ENCODE measurements around the gene NCAPG2.

The NCAPG2 gene

DNA sequence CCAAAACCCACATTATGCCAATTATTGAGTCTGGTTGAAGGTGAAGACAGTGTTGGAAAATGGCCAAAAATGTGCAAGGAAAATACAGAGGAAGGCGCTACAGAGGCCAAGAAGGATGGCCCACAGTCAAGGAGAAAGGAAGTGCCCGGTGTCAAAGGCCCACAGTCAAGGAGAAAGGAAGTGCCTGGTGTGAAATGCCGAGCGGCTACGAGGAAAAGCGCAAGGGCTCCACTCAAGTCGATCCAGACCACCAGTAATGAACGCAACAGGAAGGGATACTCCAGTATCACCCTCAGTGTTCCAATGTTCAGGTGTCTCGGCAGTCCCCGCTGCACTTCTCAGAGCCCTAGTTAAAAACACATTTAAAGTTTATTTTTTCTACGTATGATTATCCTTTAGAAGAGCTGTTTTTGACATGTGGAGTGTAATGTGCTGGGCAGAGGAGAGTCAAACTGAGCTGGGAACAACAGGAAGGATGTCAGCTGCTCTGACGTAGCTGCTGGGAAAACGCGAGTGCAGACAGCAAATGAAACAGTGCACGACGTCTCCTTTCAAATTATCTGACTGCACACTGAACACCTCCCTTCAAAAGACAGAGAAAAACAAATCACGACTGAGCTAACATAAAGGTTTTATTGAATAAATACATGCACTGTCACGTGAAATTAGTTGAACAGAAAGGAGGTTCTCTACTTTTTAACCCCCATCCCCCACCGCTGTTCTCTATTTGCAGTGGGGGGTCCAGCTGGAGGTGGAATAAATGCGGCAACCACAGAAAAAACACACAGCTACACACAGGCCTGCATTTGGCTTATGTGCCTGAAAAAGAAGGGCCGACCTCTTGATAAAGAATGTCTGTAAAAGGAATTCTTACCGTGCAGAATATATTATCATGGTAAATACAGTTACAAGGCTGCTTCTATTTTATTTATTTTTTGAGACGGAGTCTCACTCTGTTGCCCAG, 26.1 kb upstream of the NCAPG2 start:
- H3K27me3 Mint-ChIP-seq = no peaks in the 10 kb centered on the region
- peaks cover 1 to 3% of the 10 kb centered on the region in 2 donors for H3K4me1 Mint-ChIP-seq (ENCODE audit: low read depth in 2 of 2)
- H3K36me3 Mint-ChIP-seq (ENCODE audit: insufficient read depth) = peaks cover 35% of the 10 kb centered on the region
- H3K4me3 Mint-ChIP-seq = no peak overlapping the region
- DNase-seq (no peak), ATAC-seq (replicated peaks) (no peak)
- H3K27ac Mint-ChIP-seq = no peak overlapping the region
- no peaks in the 10 kb centered on the region for H3K9me3 Mint-ChIP-seq

DNA sequence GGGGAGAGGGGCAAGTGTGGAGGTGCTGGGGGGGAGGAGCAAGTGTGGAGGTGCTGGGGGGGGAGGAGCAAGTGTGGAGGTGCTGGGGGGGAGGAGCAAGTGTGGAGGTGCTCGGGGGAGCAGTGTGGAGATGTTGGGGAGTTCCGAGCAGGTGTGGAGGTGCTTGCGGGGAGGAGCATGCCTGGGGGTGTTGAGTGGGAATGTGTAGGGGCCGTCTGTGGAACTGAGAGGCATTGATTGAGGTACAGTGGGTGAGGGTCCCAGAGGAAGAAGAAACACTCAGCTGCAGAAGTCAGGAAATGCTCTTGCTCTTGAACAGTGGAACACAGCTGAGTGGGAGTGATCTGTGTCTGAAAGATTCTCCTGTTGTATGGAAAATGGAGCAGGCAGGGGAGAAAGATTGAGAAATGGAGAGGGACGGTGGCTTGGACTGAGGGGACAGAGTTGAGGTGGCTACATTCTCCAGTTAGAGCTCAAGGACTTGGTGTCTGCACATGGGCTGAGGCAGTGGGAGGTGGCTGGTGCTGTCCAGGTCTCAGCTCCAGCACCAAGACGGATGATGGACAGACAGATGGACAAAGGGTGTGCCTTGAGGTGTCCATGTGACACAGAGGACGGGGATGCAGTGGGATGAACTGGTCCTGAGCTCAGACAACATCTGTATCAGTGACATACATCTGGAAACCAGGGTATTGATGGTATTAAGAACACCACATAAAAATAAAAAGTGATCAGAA, 25.2 kb upstream of the NCAPG2 start:
- H3K27ac Mint-ChIP-seq = peak overlapping the region in 1 of 2 donors; percentile 25
- H3K4me3 Mint-ChIP-seq = no peak overlapping the region
- peaks cover 28% of the 10 kb centered on the region for H3K36me3 Mint-ChIP-seq (ENCODE audit: insufficient read depth)

GRCh38 chr7:158728911-158729645, 24.5 kb upstream of the NCAPG2 start:
- ATAC-seq (replicated peaks) (no peak), DNase-seq (no peak)
- no peak overlapping the region for H3K4me3 Mint-ChIP-seq
- no peak overlapping the region for H3K27ac Mint-ChIP-seq
- peaks cover 0 to 2% of the 10 kb centered on the region in 2 donors for H3K9me3 Mint-ChIP-seq
- peaks cover 20% of the 10 kb centered on the region for H3K36me3 Mint-ChIP-seq (ENCODE audit: insufficient read depth)
- no peaks in the 10 kb centered on the region for H3K27me3 Mint-ChIP-seq
- peaks cover 3 to 4% of the 10 kb centered on the region in 2 donors for H3K4me1 Mint-ChIP-seq (ENCODE audit: low read depth in 2 of 2)

More for the DNA sequence above, 25.2 kb upstream of the NCAPG2 start:
- DNase-seq (no peak), ATAC-seq (replicated peaks) (no peak)
- Mint-ChIP-seq H3K4me1 (ENCODE audit: low read depth in 2 of 2) (peaks cover 3 to 4% of the 10 kb centered on the region in 2 donors), H3K9me3 (no peaks in the 10 kb centered on the region), H3K27me3 (no peaks in the 10 kb centered on the region)

- peaks cover 0 to 2% of the 10 kb centered on the region in 2 donors for H3K9me3 Mint-ChIP-seq
- no peaks in the 10 kb centered on the region for H3K27me3 Mint-ChIP-seq
- peaks cover 14% of the 10 kb centered on the region for H3K36me3 Mint-ChIP-seq (ENCODE audit: insufficient read depth)
- no peak overlapping the region for H3K27ac Mint-ChIP-seq
- no peak overlapping the region for H3K4me3 Mint-ChIP-seq
- H3K4me1 Mint-ChIP-seq (ENCODE audit: low read depth in 2 of 2) = peaks cover 3 to 4% of the 10 kb centered on the region in 2 donors
- no peak for DNase-seq
- no peak for ATAC-seq (replicated peaks)
Measured at GRCh38 chr7:158727690-158728089, 23.1 kb upstream of the NCAPG2 start.

- Mint-ChIP-seq H3K4me1 (ENCODE audit: low read depth in 2 of 2) (peaks cover 3 to 4% of the 10 kb centered on the region in 2 donors), H3K27me3 (no peaks in the 10 kb centered on the region), H3K36me3 (ENCODE audit: insufficient read depth) (peaks cover 6% of the 10 kb centered on the region), H3K9me3 (peaks cover 0 to 2% of the 10 kb centered on the region in 2 donors), H3K4me3 (no peak overlapping the region), H3K27ac (no peak overlapping the region)
- no peak for DNase-seq
- no peak for ATAC-seq (replicated peaks)
Measured at GRCh38 chr7:158726277-158726807, 21.7 kb upstream of the NCAPG2 start.

- no peak overlapping the region for H3K4me3 Mint-ChIP-seq
- H3K4me1 Mint-ChIP-seq (ENCODE audit: low read depth in 2 of 2) = peaks cover 3 to 4% of the 10 kb centered on the region in 2 donors
- DNase-seq (no peak), ATAC-seq (replicated peaks) (no peak)
- H3K36me3 Mint-ChIP-seq (ENCODE audit: insufficient read depth) = peaks cover 4% of the 10 kb centered on the region
- H3K9me3 Mint-ChIP-seq = peaks cover 0 to 2% of the 10 kb centered on the region in 2 donors
- H3K27ac Mint-ChIP-seq = no peak overlapping the region
- no peaks in the 10 kb centered on the region for H3K27me3 Mint-ChIP-seq
Measured at GRCh38 chr7:158725506-158725800, 20.8 kb upstream of the NCAPG2 start.

GRCh38 chr7:158724658-158725505, 20.3 kb upstream of the NCAPG2 start:
- Mint-ChIP-seq H3K9me3 (peaks cover 0 to 2% of the 10 kb centered on the region in 2 donors), H3K4me3 (no peak overlapping the region), H3K4me1 (ENCODE audit: low read depth in 2 of 2) (peaks cover 1 to 4% of the 10 kb centered on the region in 2 donors), H3K27ac (no peak overlapping the region), H3K27me3 (no peaks in the 10 kb centered on the region), H3K36me3 (ENCODE audit: insufficient read depth) (no peaks in the 10 kb centered on the region)
- ATAC-seq (replicated peaks) (no peak), DNase-seq (no peak)

GRCh38 chr7:158723714-158724385, 19.2 kb upstream of the NCAPG2 start:
- Mint-ChIP-seq H3K36me3 (ENCODE audit: insufficient read depth) (no peaks in the 10 kb centered on the region), H3K4me3 (no peak overlapping the region), H3K27me3 (peaks cover under 1 to 3% of the 10 kb centered on the region in 2 donors), H3K9me3 (peaks cover 0 to 2% of the 10 kb centered on the region in 2 donors), H3K4me1 (ENCODE audit: low read depth in 2 of 2) (peaks cover 1 to 4% of the 10 kb centered on the region in 2 donors), H3K27ac (no peak overlapping the region)
- ATAC-seq (replicated peaks) = no peak
- no peak for DNase-seq

DNA sequence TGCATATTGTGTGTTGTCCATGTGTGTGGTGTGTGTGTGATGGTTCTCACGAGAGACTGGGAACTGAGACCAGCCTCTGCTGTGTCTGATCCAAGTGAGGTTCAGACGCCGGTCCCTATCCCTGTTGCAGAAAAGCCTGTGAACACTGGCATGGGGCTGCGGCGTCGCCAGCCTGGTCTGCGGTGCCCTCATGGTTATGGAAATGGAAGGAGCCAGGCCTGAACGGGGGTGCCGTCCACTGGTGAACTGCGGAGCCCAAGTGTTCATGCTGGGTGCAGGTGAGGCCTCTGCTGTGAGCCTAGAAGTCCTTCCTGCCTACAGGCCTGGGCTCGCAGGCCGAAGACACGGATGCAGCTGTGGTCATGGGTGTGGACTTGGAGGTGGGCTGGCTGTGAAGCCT, 18.7 kb upstream of the NCAPG2 start:
- no peak for ATAC-seq (replicated peaks)
- no peak overlapping the region for H3K27ac Mint-ChIP-seq
- H3K27me3 Mint-ChIP-seq = peaks cover 7 to 8% of the 10 kb centered on the region in 2 donors

DNA sequence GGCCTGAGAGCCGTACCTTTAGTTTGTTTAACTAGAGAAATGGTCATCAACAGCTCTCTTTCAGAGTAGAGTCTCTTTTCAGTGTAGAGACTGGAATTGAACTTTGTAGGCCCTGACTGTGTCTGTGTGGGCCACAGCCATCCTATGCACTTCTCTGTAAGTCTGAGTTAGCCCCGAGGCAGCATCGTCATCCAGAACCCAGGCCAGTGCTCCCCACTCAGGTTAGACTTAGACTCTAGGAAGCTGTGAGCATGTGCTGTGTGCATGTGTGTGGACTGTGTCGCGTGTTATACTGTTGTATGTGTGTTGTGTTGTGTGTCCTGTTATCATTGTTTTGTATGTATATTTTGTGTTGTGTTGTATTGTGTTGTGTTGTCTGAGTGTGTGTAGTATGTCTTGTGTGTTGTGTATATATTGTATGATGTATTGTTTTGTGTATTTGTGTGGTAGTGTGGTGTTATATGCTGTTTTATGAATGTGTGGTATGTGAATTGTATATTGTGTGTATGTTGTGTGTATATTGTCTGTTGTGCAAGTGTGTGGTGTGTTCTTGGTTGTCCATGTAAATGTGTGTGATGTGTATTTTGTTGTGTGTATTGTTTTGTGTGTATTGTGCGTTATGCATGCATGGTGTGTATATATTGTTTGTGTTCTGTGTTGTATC, 18.1 kb upstream of the NCAPG2 start:
- Mint-ChIP-seq H3K4me3 (no peak overlapping the region), H3K36me3 (ENCODE audit: insufficient read depth) (no peaks in the 10 kb centered on the region), H3K27me3 (peaks cover 11 to 14% of the 10 kb centered on the region in 2 donors), H3K4me1 (ENCODE audit: low read depth in 2 of 2) (peaks cover 0 to 4% of the 10 kb centered on the region in 2 donors), H3K27ac (no peak overlapping the region), H3K9me3 (peaks cover 0 to 2% of the 10 kb centered on the region in 2 donors)
- DNase-seq (no peak), ATAC-seq (replicated peaks) (no peak)

More for the DNA sequence above, 18.7 kb upstream of the NCAPG2 start:
- no peaks in the 10 kb centered on the region for H3K36me3 Mint-ChIP-seq (ENCODE audit: insufficient read depth)
- no peak overlapping the region for H3K4me3 Mint-ChIP-seq
- no peak for DNase-seq
- peaks cover 0 to 2% of the 10 kb centered on the region in 2 donors for H3K9me3 Mint-ChIP-seq
- peaks cover 0 to 4% of the 10 kb centered on the region in 2 donors for H3K4me1 Mint-ChIP-seq (ENCODE audit: low read depth in 2 of 2)

- peaks cover 19 to 24% of the 10 kb centered on the region in 2 donors for H3K27me3 Mint-ChIP-seq
- H3K27ac Mint-ChIP-seq = no peak overlapping the region
- no peak for ATAC-seq (replicated peaks)
- no peaks in the 10 kb centered on the region for H3K4me1 Mint-ChIP-seq (ENCODE audit: low read depth in 2 of 2)
- no peak for DNase-seq
- peaks cover 0 to 2% of the 10 kb centered on the region in 2 donors for H3K9me3 Mint-ChIP-seq
- H3K36me3 Mint-ChIP-seq (ENCODE audit: insufficient read depth) = no peaks in the 10 kb centered on the region
- no peak overlapping the region for H3K4me3 Mint-ChIP-seq
Measured at GRCh38 chr7:158720112-158720511, 15.5 kb upstream of the NCAPG2 start.
